H1 (cell line): ENCODE data around the gene RGS5. TPM values are rescaled to one million over a fixed set of nuclear protein-coding genes. Genes with fewer than 3 reads are reported as not detected.

Experiments used
- CBX5 ChIP-seq: fragments of 300-800, 300-1000 bp; sonication (generic); IDR thresholded peaks from 2 replicates; pipeline ENCODE4 v1.7.1; 2016; ENCODE audit warnings: antibody characterized with exemption, low read length, low read depth
- FOSL1 ChIP-seq: IDR thresholded peaks from 2 replicates; pipeline ENCODE4 v1.6.1; 2011; ENCODE audit warnings: mild to moderate bottlenecking, low read depth, low read length, moderate library complexity; ENCODE audit not compliant: insufficient read depth
- GTF2F1 ChIP-seq: IDR thresholded peaks from 2 replicates; pipeline ENCODE4 v1.6.1; 2012; ENCODE audit warnings: low read depth, low read length, improper control_type of control experiment, borderline replicate concordance
- HDAC2 ChIP-seq, 2 experiments: fragments of 300-600 bp in 1 of 2; sonication (generic) in 1 of 2; IDR thresholded peaks; 2 replicates each; pipeline ENCODE4 v1.6.1; 2011 to 2012; ENCODE audit warnings: low read depth in 2 of 2, low read length in 2 of 2, mild to moderate bottlenecking in 2 of 2, moderate library complexity in 2 of 2, borderline replicate concordance in 1 of 2, inconsistent platforms in 1 of 2
- PHF8 ChIP-seq: fragments of 200-600 bp; sonication (generic); conservative IDR thresholded peaks from 2 replicates; pipeline ENCODE4 v1.7.1; 2012; ENCODE audit warnings: low read depth, mild to moderate bottlenecking, inconsistent platforms, low read length, moderate library complexity
- POLR2AphosphoS5 ChIP-seq: IDR thresholded peaks from 2 replicates; pipeline ENCODE4 v1.6.1; 2011; ENCODE audit warnings: low read depth, low read length
- POU5F1 ChIP-seq: IDR thresholded peaks from 2 replicates; pipeline ENCODE4 v1.6.1; 2011; ENCODE audit warnings: low read depth, mild to moderate bottlenecking, low read length, moderate library complexity
- SP2 ChIP-seq: IDR thresholded peaks from 2 replicates; pipeline ENCODE4 v1.6.1; 2012; ENCODE audit warnings: mild to moderate bottlenecking, low read length, inconsistent platforms
- SRF ChIP-seq: IDR thresholded peaks from 2 replicates; pipeline ENCODE4 v1.6.1; 2011; ENCODE audit warnings: mild to moderate bottlenecking, low read depth, low read length, moderate library complexity
- polyA plus RNA-seq, 7 experiments: library from polyadenylated mRNA; depleted of rRNA in 3 of 7; stranded (reverse) in 5 of 7; unstranded in 2 of 7; fragments of >200 nt in 5 of 7; fragments of 200-250 nt in 2 of 7; gene quantifications; 1 replicate in 5 of 7; 2 replicates in 1 of 7; 4 replicates in 1 of 7; pipeline versions ENCODE4 v1.2.1 to v1.2.3, GENCODE V29; 2011 to 2013; ENCODE audit warnings: missing spikeins in 2 of 7, mixed read lengths in 2 of 7
- total RNA-seq: library from RNA; stranded (reverse); fragmentation: NEBNext Ultra II Directional; extraction: Animal tissue kit (Norgen Biotek cat#: 25700); gene quantifications from 2 replicates; pipeline ENCODE4 v1.2.1, GENCODE V29; 2021

Gene RGS5
- total and polyA plus RNA-seq, 2 of the 8 experiments (the other 6 are each of a cell fraction or from before 2014, with no cell fraction given): 75.5 to 103 TPM

GRCh38 chr1:163202833-163203451, at the start of gene RGS5 (continued):
- TF ChIP-seq POLR2AphosphoS5: peak; percentile 46; the same call in 1 of the 2 replicates
- TF ChIP-seq PHF8: no peak
- TF ChIP-seq SP2: no peak
- TF ChIP-seq POU5F1: no peak
- TF ChIP-seq SRF: no peak
- peak in 1 of 2 experiments; percentile 91; a peak in 2 of 4 replicates for TF ChIP-seq HDAC2 (IDR thresholded peaks at IDR 0.05; ENCODE audit: borderline replicate concordance in 1 of 2, low read depth in 2 of 2, low read length in 2 of 2)
- no peak for TF ChIP-seq FOSL1
- no peak for TF ChIP-seq GTF2F1
- no peak for TF ChIP-seq CBX5
